GM12878 (cell line): ENCODE results near the gene CAMKK1.

Source experiments
- CBX3 ChIP-seq: fragments of 200-600 bp; sonication (generic); IDR thresholded peaks from 2 replicates; pipeline ENCODE4 v1.6.1; 2016; ENCODE audit warnings: low read depth, borderline replicate concordance
- CREB1 ChIP-seq: IDR thresholded peaks from 2 replicates; pipeline ENCODE4 v1.6.1; 2012; ENCODE audit warnings: low read depth, mild to moderate bottlenecking, inconsistent platforms
- KDM1A ChIP-seq: fragments of 200-600 bp; sonication (generic); IDR thresholded peaks from 2 replicates; pipeline ENCODE4 v1.6.1; 2016; ENCODE audit warnings: borderline replicate concordance
- LARP7 ChIP-seq: fragments of 450-650 bp; IDR thresholded peaks from 2 replicates; pipeline ENCODE4 v1.6.1; 2017; ENCODE audit warnings: mild to moderate bottlenecking
- POLR2A ChIP-seq: IDR thresholded peaks from 2 replicates; pipeline ENCODE4 v1.6.1; 2011; ENCODE audit warnings: low read depth, mild to moderate bottlenecking, low read length
- SP1 ChIP-seq: IDR thresholded peaks from one replicate; pipeline ENCODE4 v1.6.1; 2011; ENCODE audit warnings: low read depth, low read length
- TF ChIP-seq, protein P1 (sequence below), 3 experiments: IDR thresholded peaks in 2 of 3; conservative IDR thresholded peaks in 1 of 3; 2 replicates each; pipeline ENCODE4 v1.5.1; 2011; ENCODE audit warnings: low read depth in 3 of 3, low read length in 3 of 3, mild to moderate bottlenecking in 3 of 3, control low read depth in 2 of 3, moderate library complexity in 2 of 3, inconsistent platforms in 1 of 3, mixed read lengths in 1 of 3; ENCODE audit not compliant: control insufficient read depth in 2 of 3, insufficient read depth in 1 of 3; ENCODE audit errors: extremely low read depth in 1 of 3

DNA sequence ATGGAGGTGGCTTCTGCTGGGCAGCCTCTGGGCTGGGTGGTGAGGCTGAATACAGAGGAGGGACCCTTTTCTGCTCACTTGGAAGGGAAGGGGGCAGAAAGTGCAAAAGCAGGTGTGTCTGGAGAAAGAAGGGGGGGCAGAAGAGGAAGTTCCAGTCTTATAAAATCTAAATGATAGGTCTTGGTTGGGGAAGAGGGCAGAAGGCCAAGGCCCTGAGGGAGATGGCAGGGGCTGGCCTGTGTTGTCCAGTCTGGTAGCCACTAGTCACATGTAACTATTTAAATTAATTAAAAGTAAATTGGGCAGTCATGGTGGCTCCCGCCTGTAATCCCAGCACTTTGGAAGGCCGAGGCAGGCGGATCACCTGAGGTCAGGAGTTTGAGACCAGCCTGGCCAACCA, 2.5 kb upstream of the CAMKK1 start:
- TF ChIP-seq SP1 (no peak), LARP7 (no peak), CBX3 (no peak), CREB1 (no peak), KDM1A (no peak), POLR2A (no peak)
- TF ChIP-seq, protein P1, sequence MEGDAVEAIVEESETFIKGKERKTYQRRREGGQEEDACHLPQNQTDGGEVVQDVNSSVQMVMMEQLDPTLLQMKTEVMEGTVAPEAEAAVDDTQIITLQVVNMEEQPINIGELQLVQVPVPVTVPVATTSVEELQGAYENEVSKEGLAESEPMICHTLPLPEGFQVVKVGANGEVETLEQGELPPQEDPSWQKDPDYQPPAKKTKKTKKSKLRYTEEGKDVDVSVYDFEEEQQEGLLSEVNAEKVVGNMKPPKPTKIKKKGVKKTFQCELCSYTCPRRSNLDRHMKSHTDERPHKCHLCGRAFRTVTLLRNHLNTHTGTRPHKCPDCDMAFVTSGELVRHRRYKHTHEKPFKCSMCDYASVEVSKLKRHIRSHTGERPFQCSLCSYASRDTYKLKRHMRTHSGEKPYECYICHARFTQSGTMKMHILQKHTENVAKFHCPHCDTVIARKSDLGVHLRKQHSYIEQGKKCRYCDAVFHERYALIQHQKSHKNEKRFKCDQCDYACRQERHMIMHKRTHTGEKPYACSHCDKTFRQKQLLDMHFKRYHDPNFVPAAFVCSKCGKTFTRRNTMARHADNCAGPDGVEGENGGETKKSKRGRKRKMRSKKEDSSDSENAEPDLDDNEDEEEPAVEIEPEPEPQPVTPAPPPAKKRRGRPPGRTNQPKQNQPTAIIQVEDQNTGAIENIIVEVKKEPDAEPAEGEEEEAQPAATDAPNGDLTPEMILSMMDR (IDR thresholded peaks at IDR 0.05 in 2 of 3, conservative IDR thresholded peaks at IDR 0.05 in 1 of 3; ENCODE audit: control insufficient read depth in 2 of 3, extremely low read depth in 1 of 3, insufficient read depth in 1 of 3, low read depth in 3 of 3, low read length in 3 of 3), result no peak
